Activated naive CD4-positive, alpha-beta T cell treated with anti-CD3 and anti-CD28 coated beads, Interleukin-2, amount 50 U/mL, for 16 hours (primary cell): Measurements from ENCODE around the gene C1orf56.
A peak's percentile ranks its signal among the peaks of the same experiment; 100 is the strongest.
"Not testable (repeated sequence)": the region's sequence is repeated elsewhere in the genome, so short reads cannot be mapped to it uniquely, and the experiment has no call there.

Experiments
- DNase-seq: peaks from one replicate; pipeline ENCODE4 v3.0.0-alpha.2; 2020

The C1orf56 gene

DNA sequence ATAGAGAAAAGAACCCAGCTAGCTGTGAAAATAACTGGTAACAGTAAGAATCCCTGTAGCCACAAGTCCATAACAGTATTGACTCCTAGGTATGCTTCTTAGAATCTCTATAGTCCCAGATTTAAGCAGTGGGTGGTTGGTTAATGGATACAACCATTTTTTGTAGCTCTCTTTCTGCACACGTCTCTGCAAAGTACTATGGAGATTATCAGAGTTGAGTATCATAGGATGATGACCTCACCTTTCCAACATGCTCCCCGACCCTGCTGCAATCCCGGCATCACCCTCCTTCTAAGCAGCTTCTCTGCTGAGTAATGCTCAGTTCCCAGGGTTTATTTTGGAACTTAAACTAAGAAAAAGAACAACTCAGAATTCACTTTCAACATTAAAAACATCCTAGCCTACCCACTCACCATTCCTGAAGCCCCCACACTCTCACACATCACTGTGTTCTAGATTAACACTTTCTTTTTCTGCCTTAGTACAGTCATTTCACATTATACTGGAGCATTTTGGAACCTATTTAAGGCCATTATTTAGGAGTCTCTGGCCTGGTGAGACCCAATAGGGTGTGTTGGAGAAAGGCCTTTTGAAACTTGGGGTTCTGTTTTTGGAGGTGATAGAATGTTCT is 15.3 kb downstream of the C1orf56 start:
- DNase-seq: no peak

DNA sequence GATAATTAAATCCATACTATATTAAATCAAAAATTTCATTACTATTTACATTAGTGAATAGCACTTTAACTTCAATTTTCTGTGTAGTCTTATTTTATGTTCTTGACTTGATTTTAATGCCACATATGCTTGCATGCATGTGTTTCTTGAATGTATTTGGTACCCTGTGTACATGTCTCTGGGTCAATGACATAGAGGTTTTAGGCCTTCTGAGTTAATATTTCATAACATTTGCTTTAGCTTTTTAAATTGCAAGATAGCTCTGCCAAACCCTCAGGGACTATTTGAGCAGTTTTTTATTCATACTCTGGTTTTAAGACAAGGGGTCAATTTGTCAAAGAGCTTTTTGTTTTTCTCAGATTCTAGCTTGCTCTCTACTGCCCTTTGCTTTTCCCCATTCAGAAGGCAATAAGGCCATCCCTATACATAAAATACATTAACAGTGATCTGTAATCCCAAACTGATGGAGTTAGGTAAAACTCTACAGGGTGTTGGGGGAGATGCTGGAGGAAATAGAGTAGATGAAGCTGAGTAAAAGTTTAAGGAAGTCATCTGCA is 17.6 kb downstream of the C1orf56 start:
- no peak for DNase-seq

DNA sequence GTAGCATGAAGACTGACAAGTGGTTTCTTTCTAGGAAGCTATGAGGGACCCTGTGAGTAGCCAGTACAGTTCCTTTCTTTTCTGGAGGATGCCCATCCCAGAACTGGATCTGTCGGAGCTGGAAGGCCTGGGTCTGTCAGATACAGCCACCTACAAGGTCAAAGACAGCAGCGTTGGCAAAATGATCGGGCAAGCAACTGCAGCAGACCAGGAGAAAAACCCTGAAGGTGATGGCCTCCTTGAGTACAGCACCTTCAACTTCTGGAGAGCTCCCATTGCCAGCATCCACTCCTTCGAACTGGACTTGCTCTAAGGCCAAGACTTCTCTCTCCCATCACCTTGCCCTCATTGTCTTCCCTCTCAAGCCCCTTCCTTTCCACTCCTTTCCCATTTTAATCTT is 19.6 kb downstream of the C1orf56 start:
- DNase-seq: no peak

GRCh38 chr1:151069103-151069486 is 21.5 kb downstream of the C1orf56 start:
- DNase-seq: no peak

DNA sequence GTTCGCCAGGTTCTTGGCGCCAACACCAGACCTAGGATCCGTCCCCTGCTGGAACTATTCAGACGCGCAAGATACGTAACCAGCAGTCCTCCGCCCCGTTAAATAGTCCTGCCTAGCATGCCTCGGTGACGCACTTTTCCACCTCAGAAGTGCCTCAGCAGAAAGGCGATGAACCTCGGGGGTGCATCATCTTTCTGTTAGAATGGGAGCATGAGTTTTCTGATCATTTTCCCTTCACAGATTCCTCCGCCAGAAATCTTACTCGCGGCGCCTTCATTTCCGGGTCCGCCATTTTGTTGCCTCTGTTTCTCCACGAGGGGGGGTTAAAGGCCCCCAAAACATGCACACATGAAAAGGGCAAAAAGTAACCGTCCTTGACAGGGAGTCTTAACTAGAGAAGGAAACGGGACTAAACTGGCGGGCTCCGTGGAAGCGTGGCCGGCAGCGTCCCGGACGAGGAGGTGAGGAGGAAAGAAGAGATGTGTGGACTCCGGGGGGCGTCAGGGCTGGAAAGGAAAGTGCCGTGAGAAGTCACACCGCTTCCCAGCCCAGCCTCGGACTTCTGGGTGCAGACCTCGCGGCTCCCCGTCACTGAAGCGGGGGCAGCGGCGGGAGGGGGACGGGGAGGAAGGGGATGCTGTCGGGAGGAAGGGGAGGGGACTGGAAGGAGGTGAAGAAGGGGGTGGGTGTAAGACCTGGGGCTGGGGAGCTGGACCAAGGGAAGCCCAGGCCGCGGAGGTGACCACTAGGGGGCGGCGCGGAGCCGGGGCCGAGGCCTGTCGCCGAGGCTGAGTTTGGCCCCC is 23.1 kb downstream of the C1orf56 start, which contains the start of gene GABPB2:
Gene GABPB2 (plus strand): TSS at position 288 of the 803 bp plus-strand sequence. CDS start 17,429 bp downstream, outside the sequence.
- peak; percentile 85 for DNase-seq

DNA sequence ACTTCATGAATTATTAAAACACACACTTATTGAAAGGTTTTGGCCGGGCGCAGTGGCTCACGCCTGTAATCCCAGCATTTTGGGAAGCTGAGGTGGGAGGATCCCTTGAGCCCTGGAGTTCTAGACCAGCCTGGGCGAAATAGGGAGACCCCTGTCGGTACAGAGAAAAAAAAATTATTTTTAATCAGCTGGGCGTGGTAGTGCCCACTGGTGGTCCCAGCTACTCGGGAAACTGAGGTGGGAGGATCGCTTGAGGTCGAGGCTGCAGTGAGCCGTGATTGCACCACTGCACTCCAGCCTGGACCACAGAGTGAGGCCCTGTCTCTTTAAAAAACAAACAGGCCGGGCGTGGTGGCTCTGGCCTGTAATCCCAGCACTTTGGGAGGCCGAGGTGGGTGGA is 24.7 kb downstream of the C1orf56 start:
- no peak for DNase-seq

DNA sequence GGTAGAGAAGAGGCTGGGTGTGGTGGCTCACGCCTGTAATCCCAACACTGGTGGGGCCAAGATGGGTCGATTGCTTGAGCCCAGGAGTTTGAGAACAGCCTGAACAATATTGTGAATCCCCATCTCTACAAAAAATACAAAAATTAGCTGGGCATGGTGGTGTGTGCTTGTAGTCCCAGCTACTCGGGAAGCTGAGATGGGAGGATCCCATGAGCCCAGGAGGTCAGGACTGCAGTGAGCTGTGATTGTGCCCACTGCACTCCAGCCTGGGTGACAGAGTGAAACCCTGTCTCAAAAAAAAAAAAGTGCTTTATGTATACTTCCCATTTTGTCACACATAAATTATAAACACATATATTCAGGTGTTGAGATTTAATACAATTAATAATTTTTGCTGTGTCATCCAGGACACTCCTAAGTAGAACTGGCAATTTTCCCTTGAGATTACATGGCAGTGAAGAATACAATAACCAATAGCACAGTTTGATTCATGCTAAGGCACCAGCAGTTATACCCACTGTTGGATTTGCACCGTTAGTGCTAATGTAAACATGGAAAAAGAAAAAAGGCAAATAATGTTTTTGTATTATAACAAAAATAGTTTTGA is 38.5 kb downstream of the C1orf56 start:
- DNase-seq: no peak

- not testable (repeated sequence) for DNase-seq
Observed at GRCh38 chr1:151097426-151097825, 49.9 kb downstream of the C1orf56 start.

- no peak for DNase-seq
Observed at GRCh38 chr1:151098126-151098525, 50.6 kb downstream of the C1orf56 start.
